Osteoblast (primary cell): ENCODE data around the gene GDPGP1. TPM values are rescaled to one million over a fixed set of nuclear protein-coding genes. Genes with fewer than 3 reads are reported as not detected.

ENCODE experiments used
- DNase-seq: peaks from one replicate; pipeline ENCODE4 v3.0.0; 2011; ENCODE audit warnings: low spot score, mixed read lengths; ENCODE audit not compliant: insufficient read length; ENCODE audit errors: missing footprints
- H2AFZ ChIP-seq: 2 replicates; pipeline ENCODE4 v1.6.0; 2011; ENCODE audit warnings: mild to moderate bottlenecking, low read length
- H3K27ac ChIP-seq: 2 replicates; pipeline ENCODE4 v1.5.1; 2011; ENCODE audit warnings: mild to moderate bottlenecking, low read depth, low read length, moderate library complexity
- H3K27me3 ChIP-seq: 2 replicates; pipeline ENCODE4 v1.6.0; 2012; ENCODE audit warnings: mild to moderate bottlenecking, control low read depth, inconsistent platforms, low read length, moderate library complexity; ENCODE audit not compliant: insufficient read depth
- H3K36me3 ChIP-seq: 2 replicates; pipeline ENCODE4 v1.5.1; 2011; ENCODE audit warnings: mild to moderate bottlenecking, low read length, control low read depth, moderate library complexity; ENCODE audit not compliant: insufficient read depth
- H3K4me1 ChIP-seq: 2 replicates; pipeline ENCODE4 v1.5.1; 2011; ENCODE audit warnings: mild to moderate bottlenecking, low read length, control low read depth, moderate library complexity; ENCODE audit not compliant: insufficient read depth
- H3K4me2 ChIP-seq: 2 replicates; pipeline ENCODE4 v1.6.0; 2011; ENCODE audit warnings: mild to moderate bottlenecking, low read length; ENCODE audit not compliant: insufficient read depth
- H3K4me3 ChIP-seq: fragments of 200-600 bp; sonication (generic); 3 replicates; pipeline ENCODE4 v1.5.1; 2012; ENCODE audit warnings: mild to moderate bottlenecking, low read length, inconsistent platforms; ENCODE audit not compliant: insufficient read depth
- H3K79me2 ChIP-seq: 2 replicates; pipeline ENCODE4 v1.6.0; 2012; ENCODE audit warnings: mild to moderate bottlenecking, low read length, control low read depth, inconsistent platforms; ENCODE audit not compliant: insufficient read depth
- H3K9me3 ChIP-seq: 2 replicates; pipeline ENCODE4 v1.5.1; 2011; ENCODE audit warnings: low read depth, low read length, control low read depth
- H4K20me1 ChIP-seq: 2 replicates; pipeline ENCODE4 v1.6.0; 2012; ENCODE audit warnings: mild to moderate bottlenecking, low read length, control low read depth; ENCODE audit not compliant: insufficient read depth
- CTCF ChIP-seq: IDR thresholded peaks from 2 replicates; pipeline ENCODE4 v1.5.1; 2011; ENCODE audit warnings: mild to moderate bottlenecking, low read depth, low read length, moderate library complexity; ENCODE audit errors: extremely low read depth
- total RNA-seq: library from RNA; depleted of rRNA; stranded (reverse); fragments of >200 nt; gene quantifications from 2 replicates; pipeline ENCODE4 v1.2.3, GENCODE V29; 2012

Gene GDPGP1
- total RNA-seq, 1 donor = 8.0 TPM

GRCh38 chr15:90208356-90208755 lies 25.7 kb upstream of the GDPGP1 start:
- Histone ChIP-seq H3K4me3 (no peak overlapping the region), H4K20me1 (peaks cover 8% of the 10 kb centered on the region), H3K36me3 (no peaks in the 10 kb centered on the region), H3K9me3 (no peaks in the 10 kb centered on the region), H3K4me2 (no peak overlapping the region), H3K4me1 (peaks cover 15% of the 10 kb centered on the region), H3K27me3 (no peaks in the 10 kb centered on the region), H3K27ac (no peak overlapping the region), H2AFZ (no peak overlapping the region), H3K79me2 (peaks cover 5% of the 10 kb centered on the region)
- no peak for TF ChIP-seq CTCF
- DNase-seq = peak; percentile 11

GRCh38 chr15:90209591-90209990 lies 24.4 kb upstream of the GDPGP1 start:
- Histone ChIP-seq H3K27me3 (no peaks in the 10 kb centered on the region), H3K79me2 (no peaks in the 10 kb centered on the region), H3K4me2 (no peak overlapping the region), H3K27ac (no peak overlapping the region), H4K20me1 (peaks cover 3% of the 10 kb centered on the region), H3K4me1 (peaks cover 9% of the 10 kb centered on the region), H3K4me3 (no peak overlapping the region), H3K36me3 (no peaks in the 10 kb centered on the region), H2AFZ (no peak overlapping the region), H3K9me3 (no peaks in the 10 kb centered on the region)
- DNase-seq = peak; percentile 32
- no peak for TF ChIP-seq CTCF

GRCh38 chr15:90210593-90210992 lies 23.4 kb upstream of the GDPGP1 start:
- H3K4me1 ChIP-seq = peaks cover 9% of the 10 kb centered on the region
- no peaks in the 10 kb centered on the region for H3K27me3 ChIP-seq
- H3K79me2 ChIP-seq = no peaks in the 10 kb centered on the region
- H4K20me1 ChIP-seq = no peaks in the 10 kb centered on the region
- TF ChIP-seq CTCF = no peak
- no peak for DNase-seq
- no peak overlapping the region for H3K4me2 ChIP-seq
- no peak overlapping the region for H3K27ac ChIP-seq
- H2AFZ ChIP-seq = no peak overlapping the region
- no peaks in the 10 kb centered on the region for H3K9me3 ChIP-seq
- no peak overlapping the region for H3K4me3 ChIP-seq
- no peaks in the 10 kb centered on the region for H3K36me3 ChIP-seq

GRCh38 chr15:90211009-90211408 lies 23.0 kb upstream of the GDPGP1 start:
- H4K20me1 ChIP-seq = no peaks in the 10 kb centered on the region
- TF ChIP-seq CTCF = no peak
- no peak overlapping the region for H3K4me2 ChIP-seq

More at GRCh38 chr15:90211009-90211408, 23.0 kb upstream of the GDPGP1 start:
- Histone ChIP-seq H3K36me3 (no peaks in the 10 kb centered on the region), H3K27ac (no peak overlapping the region), H3K4me1 (peaks cover 9% of the 10 kb centered on the region), H3K9me3 (no peaks in the 10 kb centered on the region), H2AFZ (peak overlapping the region; percentile 59), H3K79me2 (no peaks in the 10 kb centered on the region), H3K4me3 (no peak overlapping the region), H3K27me3 (no peaks in the 10 kb centered on the region)
- peak; percentile 52 for DNase-seq
